OCI-LY1 (cell line): ENCODE data around the gene PLEKHB2.

Experiments
- H2AFZ ChIP-seq: fragments of 200-600 bp; sonication (generic), shearing (Covaris generic); 2 replicates; pipeline ENCODE4 v1.6.0; 2014; ENCODE audit warnings: antibody characterized with exemption, mild to moderate bottlenecking, low read length
- H3F3A ChIP-seq: fragments of 200-600 bp; sonication (generic), shearing (Covaris generic); 2 replicates; pipeline ENCODE4 v1.6.0; 2014; ENCODE audit warnings: mild to moderate bottlenecking, antibody characterized with exemption, low read length, moderate library complexity; ENCODE audit not compliant: insufficient read depth
- H3K27ac ChIP-seq: fragments of 200-600 bp; sonication (generic); 2 replicates; pipeline ENCODE4 v1.5.1; 2014; ENCODE audit warnings: low read length, mixed run types, mild to moderate bottlenecking, low read depth; ENCODE audit not compliant: poor library complexity, severe bottlenecking
- H3K27me3 ChIP-seq: fragments of 200-600 bp; sonication (generic); 2 replicates; pipeline ENCODE4 v1.6.0; 2014; ENCODE audit warnings: antibody characterized with exemption, mild to moderate bottlenecking, low read length, moderate library complexity; ENCODE audit not compliant: insufficient read depth
- H3K36me3 ChIP-seq: fragments of 200-600 bp; sonication (generic); 2 replicates; pipeline ENCODE4 v1.6.1; 2014; ENCODE audit warnings: mild to moderate bottlenecking, antibody characterized with exemption, low read length, moderate library complexity, mixed read lengths; ENCODE audit not compliant: insufficient read depth
- H3K4me1 ChIP-seq: fragments of 200-600 bp; sonication (generic); 2 replicates; pipeline ENCODE4 v1.5.1; 2014; ENCODE audit warnings: mild to moderate bottlenecking, low read length, moderate library complexity; ENCODE audit not compliant: insufficient read depth, severe bottlenecking
- H3K4me2 ChIP-seq: fragments of 200-600 bp; sonication (generic), shearing (Covaris generic); 2 replicates; pipeline ENCODE4 v1.6.1; 2014; ENCODE audit warnings: low read length
- H3K4me3 ChIP-seq: fragments of 200-600 bp; sonication (generic); 2 replicates; pipeline ENCODE4 v1.5.1; 2014; ENCODE audit warnings: low read length, low read depth, mild to moderate bottlenecking, mixed read lengths; ENCODE audit not compliant: poor library complexity, severe bottlenecking
- H3K79me2 ChIP-seq: fragments of 200-600 bp; shearing (Covaris generic); 2 replicates; pipeline ENCODE4 v1.6.1; 2016; ENCODE audit warnings: mixed run types, low read length, mixed read lengths; ENCODE audit not compliant: insufficient read depth
- H3K9ac ChIP-seq: fragments of 200-600 bp; sonication (generic), shearing (Covaris generic); 2 replicates; pipeline ENCODE4 v1.6.1; 2014; ENCODE audit warnings: mild to moderate bottlenecking, low read length, mixed read lengths
- H3K9me2 ChIP-seq: fragments of 200-600 bp; sonication (generic), shearing (Covaris generic); 2 replicates; pipeline ENCODE4 v1.6.1; 2014; ENCODE audit warnings: low read depth, mild to moderate bottlenecking, low read length, mixed read lengths
- H3K9me3 ChIP-seq: fragments of 200-600 bp; shearing (Covaris generic); 2 replicates; pipeline ENCODE4 v1.6.1; 2014; ENCODE audit warnings: low read length, mixed read lengths
- H4K20me1 ChIP-seq: fragments of 200-600 bp; sonication (generic), shearing (Covaris generic); 2 replicates; pipeline ENCODE4 v1.6.0; 2016; ENCODE audit warnings: mild to moderate bottlenecking, low read length; ENCODE audit not compliant: insufficient read depth
- CTCF ChIP-seq: fragments of 200-600 bp; sonication (generic), shearing (Covaris generic); IDR thresholded peaks from 2 replicates; pipeline ENCODE4 v1.5.1; 2017; ENCODE audit warnings: mild to moderate bottlenecking, antibody characterized with exemption, low read length, moderate library complexity, mixed read lengths
- EZH2 ChIP-seq: fragments of 200-600 bp; sonication (generic), shearing (Covaris generic); IDR thresholded peaks from 2 replicates; pipeline ENCODE4 v1.8.0; 2017; ENCODE audit warnings: borderline replicate concordance, mixed run types, mild to moderate bottlenecking, antibody characterized with exemption, low read length, moderate library complexity, mixed read lengths

Gene PLEKHB2

GRCh38 chr2:131123192-131123591 is 18.1 kb downstream of the PLEKHB2 start:
- peaks cover 48% of the 10 kb centered on the region for H3K36me3 ChIP-seq

GRCh38 chr2:131125195-131125757 is 20.1 kb downstream of the PLEKHB2 start:
- Histone ChIP-seq H3K36me3 (peaks cover 67% of the 10 kb centered on the region), H3K4me2 (no peak overlapping the region), H3K4me1 (no peaks in the 10 kb centered on the region), H3K9me3 (no peaks in the 10 kb centered on the region), H3K27me3 (no peaks in the 10 kb centered on the region), H3K27ac (no peak overlapping the region), H3K4me3 (no peak overlapping the region), H2AFZ (no peak overlapping the region), H3K9ac (no peak overlapping the region), H4K20me1 (no peaks in the 10 kb centered on the region), H3F3A (no peaks in the 10 kb centered on the region), H3K79me2 (peaks cover 7% of the 10 kb centered on the region), H3K9me2 (no peaks in the 10 kb centered on the region)
- TF ChIP-seq CTCF (no peak), EZH2 (no peak)

More at GRCh38 chr2:131123192-131123591, 18.1 kb downstream of the PLEKHB2 start:
- Histone ChIP-seq H3K27ac (no peak overlapping the region), H4K20me1 (no peaks in the 10 kb centered on the region), H3K9me2 (no peaks in the 10 kb centered on the region), H3K79me2 (peaks cover 16% of the 10 kb centered on the region), H3K4me1 (no peaks in the 10 kb centered on the region), H2AFZ (no peak overlapping the region), H3K27me3 (no peaks in the 10 kb centered on the region), H3K4me2 (no peak overlapping the region), H3K9ac (no peak overlapping the region), H3K4me3 (no peak overlapping the region), H3F3A (no peaks in the 10 kb centered on the region), H3K9me3 (no peaks in the 10 kb centered on the region)
- TF ChIP-seq EZH2 (no peak), CTCF (no peak)

GRCh38 chr2:131126436-131126835 is 21.3 kb downstream of the PLEKHB2 start:
- Histone ChIP-seq H3K79me2 (peaks cover 7% of the 10 kb centered on the region; the same call in 1 of the 2 replicates), H3K36me3 (peaks cover 72% of the 10 kb centered on the region), H3K4me1 (no peaks in the 10 kb centered on the region), H3K27me3 (no peaks in the 10 kb centered on the region), H3K4me3 (no peak overlapping the region), H3K9me2 (no peaks in the 10 kb centered on the region), H3K27ac (no peak overlapping the region), H2AFZ (no peak overlapping the region), H3K9ac (no peak overlapping the region), H4K20me1 (no peaks in the 10 kb centered on the region), H3F3A (no peaks in the 10 kb centered on the region), H3K4me2 (no peak overlapping the region), H3K9me3 (no peaks in the 10 kb centered on the region)
- TF ChIP-seq CTCF (no peak), EZH2 (no peak)
